RCC 7860 (cell line): ENCODE measurements around the gene LINC00237.

Experiments
- DNase-seq: peaks from one replicate; pipeline ENCODE4 v3.0.0-alpha.2; 2015; ENCODE audit warnings: low spot score
- FAIRE-seq: peaks from 2 replicates; lab custom pipeline; 2012; peaks lifted over from hg19 to GRCh38; lab: Jason Lieb, UNC

Gene LINC00237

GRCh38 chr20:21106171-21107017 lies at the start of gene LINC00237:
TSS of gene LINC00237 (minus strand) at chr20:21106358.
- no peak for DNase-seq
- no peak for FAIRE-seq

- no peak for DNase-seq
- FAIRE-seq: no peak
Measured at GRCh38 chr20:21155268-21155667, 49.1 kb upstream of the LINC00237 start.

- DNase-seq (no peak), FAIRE-seq (no peak)
Measured at GRCh38 chr20:21154692-21155091, 48.5 kb upstream of the LINC00237 start.

GRCh38 chr20:21151791-21152190 lies 45.6 kb upstream of the LINC00237 start:
- DNase-seq (no peak), FAIRE-seq (no peak)

GRCh38 chr20:21149344-21149743 lies 43.2 kb upstream of the LINC00237 start:
- no peak for DNase-seq
- FAIRE-seq: no peak

- no peak for DNase-seq
- no peak for FAIRE-seq
Measured at GRCh38 chr20:21147593-21147992, 41.4 kb upstream of the LINC00237 start.

- DNase-seq (no peak), FAIRE-seq (no peak)
Measured at GRCh38 chr20:21146215-21146614, 40.1 kb upstream of the LINC00237 start.

GRCh38 chr20:21145424-21145823 lies 39.3 kb upstream of the LINC00237 start:
- DNase-seq (no peak), FAIRE-seq (no peak)

- DNase-seq: no peak
Measured at GRCh38 chr20:21143194-21143890, 37.2 kb upstream of the LINC00237 start.

GRCh38 chr20:21141825-21142224 lies 35.7 kb upstream of the LINC00237 start:
- FAIRE-seq (no peak), DNase-seq (no peak)

More at GRCh38 chr20:21143194-21143890, 37.2 kb upstream of the LINC00237 start:
- no peak for FAIRE-seq

- DNase-seq: no peak
Measured at GRCh38 chr20:21139881-21140566, 33.9 kb upstream of the LINC00237 start.

GRCh38 chr20:21137078-21137477 lies 30.9 kb upstream of the LINC00237 start:
- FAIRE-seq: no peak
- no peak for DNase-seq

More at GRCh38 chr20:21139881-21140566, 33.9 kb upstream of the LINC00237 start:
- FAIRE-seq: no peak

GRCh38 chr20:21136015-21136732 lies 30.0 kb upstream of the LINC00237 start:
- FAIRE-seq: no peak
- no peak for DNase-seq

- DNase-seq (no peak), FAIRE-seq (no peak)
Measured at GRCh38 chr20:21134883-21135493, 28.8 kb upstream of the LINC00237 start.

GRCh38 chr20:21133917-21134622 lies 27.9 kb upstream of the LINC00237 start:
- no peak for FAIRE-seq

GRCh38 chr20:21133404-21133803 lies 27.2 kb upstream of the LINC00237 start:
- FAIRE-seq: no peak

More at GRCh38 chr20:21133917-21134622, 27.9 kb upstream of the LINC00237 start:
- no peak for DNase-seq

GRCh38 chr20:21129861-21130260 lies 23.7 kb upstream of the LINC00237 start:
- FAIRE-seq (no peak), DNase-seq (no peak)

More at GRCh38 chr20:21133404-21133803, 27.2 kb upstream of the LINC00237 start:
- DNase-seq: no peak

GRCh38 chr20:21127201-21127981 lies 21.2 kb upstream of the LINC00237 start:
- FAIRE-seq: no peak
- no peak for DNase-seq

- FAIRE-seq (no peak), DNase-seq (no peak)
Measured at GRCh38 chr20:21126581-21126870, 20.4 kb upstream of the LINC00237 start.
